Right lobe of liver (tissue), 6 donors: ENCODE measurements around the gene MISP3. TPM values are rescaled to one million over a fixed set of nuclear protein-coding genes. Genes with fewer than 3 reads are reported as not detected.

Source experiments
- ATAC-seq, 4 donors: fragments of 200-7000 bp; cut with Tn5 transposase; one replicate each; pipeline ENCODE4 v1.9.1; 2020; ENCODE audit warnings: mild to moderate bottlenecking in 4 of 4, moderate library complexity in 4 of 4
- DNase-seq, 3 donors: peaks; one replicate each; pipeline ENCODE4 v3.0.0-alpha.2; 2020
- H3K27ac ChIP-seq, 3 donors: fragments of 200-600 bp; one replicate each; pipeline ENCODE4 v1.8.0; 2022
- H3K27me3 ChIP-seq, 2 donors: fragments of 200-600 bp; one replicate each; pipeline ENCODE4 v1.8.0; 2022
- H3K36me3 ChIP-seq, 4 donors: fragments of 200-600 bp; sonication (generic) in 1 of 4; one replicate each; pipeline versions ENCODE4 v1.5.1 to v1.8.0; 2017 to 2022; ENCODE audit warnings: control low read depth in 1 of 4
- H3K4me1 ChIP-seq, 4 donors: fragments of 200-600 bp; sonication (generic) in 1 of 4; one replicate each; pipeline versions ENCODE4 v1.5.1 to v1.8.0; 2017 to 2022; ENCODE audit warnings: control low read depth in 1 of 4
- H3K4me3 ChIP-seq, 3 donors: fragments of 200-600 bp; one replicate each; pipeline ENCODE4 v1.8.0; 2022
- H3K9me3 ChIP-seq, 4 donors: fragments of 200-600 bp; sonication (generic) in 1 of 4; one replicate each; pipeline versions ENCODE4 v1.5.1 to v1.8.0; 2017 to 2022; ENCODE audit warnings: control low read depth in 1 of 4
- CTCF ChIP-seq, 4 donors: fragments of 200-600 bp in 3 of 4; fragments of 450-650 bp in 1 of 4; IDR thresholded peaks; one replicate each; pipeline versions ENCODE4 v1.5.1 to v1.8.0; 2016 to 2022; ENCODE audit warnings: antibody characterized with exemption in 4 of 4, mild to moderate bottlenecking in 2 of 4
- POLR2A ChIP-seq: fragments of 450-650 bp; IDR thresholded peaks from one replicate; pipeline ENCODE4 v1.6.1; 2017; ENCODE audit warnings: antibody characterized with exemption, mild to moderate bottlenecking
- WGBS: methylation state at CpG from one replicate; pipeline ENCODE4 v1.1.6; 2018; ENCODE audit warnings: low coverage, low lambda C conversion rate; ENCODE audit not compliant: insufficient coverage; ENCODE audit errors: missing lambda C conversion rate; 5-methylcytosine and 5-hydroxymethylcytosine counted together
- intact Hi-C, 2 donors: fragments of 100-400 bp; cut with DNase I; formaldehyde crosslinking; loops; one replicate each; pipeline versions ENCODE4 v1.11.2 to v1.14.1; 2022
- total RNA-seq, 6 experiments: library from RNA; depleted of rRNA in 2 of 6; stranded (reverse); fragments of >200 nt in 2 of 6; fragmentation: NEBNext Ultra II Directional in 3 of 6; extraction: Animal tissue kit (Norgen Biotek cat#: 25700) in 3 of 6; gene quantifications; one replicate each; pipeline versions ENCODE4 v1.1.0 to v1.2.4, GENCODE V29; 2016 to 2023
- donor health status: DM: no; HTN: yes; CAD: no.
- donor health status: DM: no; HTN: no; CAD: no.
- donor health status: DM: no; HTN: no; CAD: no.
- donor health status: DM: no; HTN: yes; CAD: no.
- donor health status: DM: no; HTN: yes; CAD: no.

The MISP3 gene
- total RNA-seq, 6 experiments from 2014 or later, result 3.6 to 12.0 (median 6.1) TPM

- H3K27ac ChIP-seq, result peak overlapping the region; percentile 76 to 91 (median 87)
- H3K36me3 ChIP-seq, result no peaks in the 10 kb centered on the region
- no peak for TF ChIP-seq POLR2A
- no peak for TF ChIP-seq CTCF (IDR thresholded peaks at IDR 0.05)
- H3K27me3 ChIP-seq, result no peaks in the 10 kb centered on the region
- peaks cover 0 to 25% (median 0%) of the 10 kb centered on the region in 4 donors for H3K4me1 ChIP-seq
- DNase-seq (peak in 2 of 3 donors; percentile 60 to 73), ATAC-seq (peak in 1 of 4 donors; percentile 1)
- intact Hi-C loops, result loop anchor here in 1 of 2 donors (10.0 kb wide), 1 partner anchor 53 kb away; the partner anchor contains the start of gene ASF1B
- WGBS, result 9% methylated on average over 7 of the region's 24 CpGs
- no peaks in the 10 kb centered on the region for H3K9me3 ChIP-seq
- peak overlapping the region; percentile 61 to 78 (median 73) for H3K4me3 ChIP-seq
Measured at GRCh38 chr19:14081797-14082674, 9.4 kb downstream of the MISP3 start.

- no peak for DNase-seq
- Histone ChIP-seq H3K9me3 (no peaks in the 10 kb centered on the region), H3K36me3 (no peaks in the 10 kb centered on the region), H3K27me3 (no peaks in the 10 kb centered on the region), H3K4me1 (peaks cover 0 to 25% (median 0%) of the 10 kb centered on the region in 4 donors), H3K4me3 (no peak overlapping the region), H3K27ac (no peak overlapping the region)
- ATAC-seq, result no peak
- TF ChIP-seq POLR2A, result no peak
- TF ChIP-seq CTCF (IDR thresholded peaks at IDR 0.05), result no peak
- intact Hi-C loops, result loop anchor here in 1 of 2 donors (10.0 kb wide), 1 partner anchor 52 kb away; the partner anchor contains the start of gene ASF1B
- WGBS, result 71% methylated on average over 1 of the region's 1 CpG
Measured at GRCh38 chr19:14082675-14082960, 10.0 kb downstream of the MISP3 start.

GRCh38 chr19:14085309-14085995 lies 12.9 kb downstream of the MISP3 start, which contains the start of gene C19orf67:
C19orf67 (minus strand) TSS chr19:14085783; CDS start chr19:14085627, 156 bp downstream.
- WGBS, result 62% methylated on average over 12 of the region's 54 CpGs
- Histone ChIP-seq H3K9me3 (no peaks in the 10 kb centered on the region), H3K27me3 (no peaks in the 10 kb centered on the region), H3K36me3 (peaks cover 0 to 5% (median under 1%) of the 10 kb centered on the region in 4 donors), H3K4me1 (peaks cover 0 to 20% (median 0%) of the 10 kb centered on the region in 4 donors), H3K27ac (no peak within 1 kb of the TSS), H3K4me3 (no peak within 1 kb of the TSS)
- intact Hi-C loops, result loop anchor here in 1 of 2 donors (10.0 kb wide), 1 partner anchor 49 kb away; the partner anchor contains the start of gene ASF1B
- TF ChIP-seq CTCF (IDR thresholded peaks at IDR 0.05) (no peak), POLR2A (no peak)
- ATAC-seq, result no peak
- no peak for DNase-seq

- DNase-seq (no peak), ATAC-seq (no peak)
- Histone ChIP-seq H3K4me1 (peaks cover 0 to 20% (median 0%) of the 10 kb centered on the region in 4 donors), H3K27me3 (no peaks in the 10 kb centered on the region), H3K9me3 (no peaks in the 10 kb centered on the region), H3K4me3 (no peak overlapping the region), H3K27ac (no peak overlapping the region), H3K36me3 (peaks cover 0 to 5% (median under 1%) of the 10 kb centered on the region in 4 donors)
- intact Hi-C loops, result loop anchor here in 1 of 2 donors (10.0 kb wide), 1 partner anchor 49 kb away; the partner anchor contains the start of gene ASF1B
- WGBS, result 68% methylated on average over 5 of the region's 5 CpGs
- TF ChIP-seq CTCF (IDR thresholded peaks at IDR 0.05) (no peak), POLR2A (no peak)
Measured at GRCh38 chr19:14086098-14086497, 13.5 kb downstream of the MISP3 start.
